Measurements from ENCODE around the gene NEBL. TPM values are rescaled to one million over a fixed set of nuclear protein-coding genes. Genes with fewer than 3 reads are reported as not detected.

Gene NEBL
- total RNA-seq, 4 donors from 2014 or later, result 2.1 to 3.5 (median 2.5) TPM

DNA sequence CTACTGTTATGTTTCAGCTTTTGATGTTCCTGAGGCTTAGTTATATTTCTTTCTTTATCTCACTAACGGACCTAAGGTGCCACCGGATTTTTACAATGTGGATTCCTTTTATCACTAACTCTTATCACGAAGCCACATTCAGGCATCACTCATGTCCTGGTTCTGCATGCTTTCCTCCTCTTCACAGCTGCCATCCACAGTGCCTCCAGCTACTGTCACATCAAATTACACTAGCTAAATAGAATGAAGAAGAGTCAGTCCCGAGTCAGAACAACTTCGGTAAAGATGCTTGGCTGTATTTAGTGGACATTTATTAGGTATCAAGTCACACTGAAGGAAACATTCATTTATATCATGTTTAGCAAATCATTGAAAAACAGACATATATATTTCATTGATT lies 153.2 kb downstream of the NEBL start:
- 76% methylated on average over 5 of the region's 5 CpGs for WGBS

DNA sequence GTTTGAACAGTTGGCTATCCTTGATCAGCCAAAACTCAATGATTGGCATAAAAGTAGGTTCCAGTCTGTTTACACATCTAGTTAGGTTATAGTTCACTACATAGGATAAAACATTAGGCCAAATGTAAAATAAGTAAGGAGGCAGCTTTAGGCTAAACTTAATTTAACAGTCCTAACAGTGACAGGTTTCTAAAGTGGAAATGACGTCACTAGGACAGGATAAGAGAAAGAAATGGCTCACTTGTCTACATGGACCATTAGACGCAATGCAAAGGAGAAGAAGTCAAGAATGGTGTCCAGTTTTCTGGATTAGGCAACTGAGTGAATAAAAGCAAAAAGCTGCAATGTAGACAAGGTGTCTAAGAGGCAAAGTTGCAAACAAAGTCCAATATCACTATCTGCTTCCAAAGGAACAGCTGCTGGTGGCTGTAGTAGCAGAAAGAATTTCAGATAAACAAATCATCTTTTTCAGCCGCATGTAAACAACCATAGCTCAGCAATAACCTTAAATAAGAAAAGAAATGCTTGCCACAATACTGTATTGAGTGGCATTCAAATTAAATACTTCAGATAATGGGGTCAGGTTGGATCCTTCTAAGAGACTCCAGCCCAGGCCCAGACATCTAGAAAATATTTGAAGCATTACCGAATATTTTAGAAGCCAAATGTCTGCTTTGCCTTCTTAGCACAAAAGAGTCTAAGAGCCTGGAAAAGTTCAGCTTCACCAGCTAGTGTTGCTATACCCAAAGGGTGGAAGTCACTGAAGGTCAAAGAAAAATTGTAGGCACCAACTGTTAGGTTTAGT lies 154.2 kb downstream of the NEBL start:
- Histone ChIP-seq H3K27ac (replicated peaks in 1 of 4) (no peak overlapping the region), H3K9me3 (no peaks in the 10 kb centered on the region), H3K4me1 (no peaks in the 10 kb centered on the region), H3K27me3 (no peaks in the 10 kb centered on the region), H3K36me3 (no peaks in the 10 kb centered on the region), H3K4me3 (no peak overlapping the region)
- whole genome bisulfite sequencing, result 90% methylated on average over 4 of the region's 4 CpGs
- no peak for DNase-seq (ENCODE audit: extremely low spot score)
- intact Hi-C loops (cut with DNase I), result no loop called here
- TF ChIP-seq, protein P1, sequence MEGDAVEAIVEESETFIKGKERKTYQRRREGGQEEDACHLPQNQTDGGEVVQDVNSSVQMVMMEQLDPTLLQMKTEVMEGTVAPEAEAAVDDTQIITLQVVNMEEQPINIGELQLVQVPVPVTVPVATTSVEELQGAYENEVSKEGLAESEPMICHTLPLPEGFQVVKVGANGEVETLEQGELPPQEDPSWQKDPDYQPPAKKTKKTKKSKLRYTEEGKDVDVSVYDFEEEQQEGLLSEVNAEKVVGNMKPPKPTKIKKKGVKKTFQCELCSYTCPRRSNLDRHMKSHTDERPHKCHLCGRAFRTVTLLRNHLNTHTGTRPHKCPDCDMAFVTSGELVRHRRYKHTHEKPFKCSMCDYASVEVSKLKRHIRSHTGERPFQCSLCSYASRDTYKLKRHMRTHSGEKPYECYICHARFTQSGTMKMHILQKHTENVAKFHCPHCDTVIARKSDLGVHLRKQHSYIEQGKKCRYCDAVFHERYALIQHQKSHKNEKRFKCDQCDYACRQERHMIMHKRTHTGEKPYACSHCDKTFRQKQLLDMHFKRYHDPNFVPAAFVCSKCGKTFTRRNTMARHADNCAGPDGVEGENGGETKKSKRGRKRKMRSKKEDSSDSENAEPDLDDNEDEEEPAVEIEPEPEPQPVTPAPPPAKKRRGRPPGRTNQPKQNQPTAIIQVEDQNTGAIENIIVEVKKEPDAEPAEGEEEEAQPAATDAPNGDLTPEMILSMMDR (IDR thresholded peaks at IDR 0.05), result no peak
- TF ChIP-seq POLR2A (IDR thresholded peaks at IDR 0.05; ENCODE audit: low read depth) (no peak), EP300 (IDR thresholded peaks at IDR 0.05) (no peak)

More for the DNA sequence above, 153.2 kb downstream of the NEBL start:
- Histone ChIP-seq H3K27me3 (no peaks in the 10 kb centered on the region), H3K4me1 (no peaks in the 10 kb centered on the region), H3K9me3 (peaks cover 0 to 3% (median 0%) of the 10 kb centered on the region in 4 donors), H3K27ac (replicated peaks in 1 of 4) (no peak overlapping the region), H3K4me3 (no peak overlapping the region), H3K36me3 (no peaks in the 10 kb centered on the region)
- no peak for DNase-seq (ENCODE audit: extremely low spot score)
- intact Hi-C loops (cut with DNase I), result no loop called here
- TF ChIP-seq POLR2AphosphoS5 (IDR thresholded peaks at IDR 0.05), result no peak
- TF ChIP-seq POLR2A (IDR thresholded peaks at IDR 0.05; ENCODE audit: low read depth), result no peak
- TF ChIP-seq, protein P1 (IDR thresholded peaks at IDR 0.05), result no peak
- TF ChIP-seq EP300 (IDR thresholded peaks at IDR 0.05), result no peak

DNA sequence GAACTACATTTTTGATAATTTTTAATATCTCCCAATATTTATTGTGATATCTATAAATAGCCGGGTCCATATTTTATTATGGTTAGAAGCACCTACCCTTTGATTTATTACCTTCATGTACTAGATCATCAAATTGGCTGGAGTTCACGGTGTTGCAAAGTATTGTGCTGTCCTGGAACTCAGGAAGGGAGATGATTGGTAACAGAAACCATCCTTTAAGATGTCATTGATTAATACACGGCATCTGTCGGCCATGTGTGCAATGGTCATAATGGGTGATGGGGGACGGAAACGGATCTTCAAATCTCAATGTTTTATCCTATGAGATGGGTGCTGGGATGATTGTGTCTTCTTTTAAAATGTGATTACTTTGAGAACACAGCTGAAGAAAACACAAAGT lies 157.0 kb downstream of the NEBL start:
- H3K4me1 ChIP-seq, result no peaks in the 10 kb centered on the region
- no peak overlapping the region for H3K27ac ChIP-seq (replicated peaks in 1 of 4)
- DNase-seq (ENCODE audit: extremely low spot score), result no peak
- TF ChIP-seq EP300 (IDR thresholded peaks at IDR 0.05) (no peak), POLR2AphosphoS5 (IDR thresholded peaks at IDR 0.05) (no peak), POLR2A (IDR thresholded peaks at IDR 0.05; ENCODE audit: low read depth) (no peak)
- TF ChIP-seq, protein P1 (IDR thresholded peaks at IDR 0.05), result no peak
- H3K9me3 ChIP-seq, result no peaks in the 10 kb centered on the region
- H3K36me3 ChIP-seq, result no peaks in the 10 kb centered on the region
- H3K4me3 ChIP-seq, result no peak overlapping the region
- WGBS, result 54% methylated on average over 6 of the region's 6 CpGs
- intact Hi-C loops (cut with DNase I), result no loop called here
- no peaks in the 10 kb centered on the region for H3K27me3 ChIP-seq

DNA sequence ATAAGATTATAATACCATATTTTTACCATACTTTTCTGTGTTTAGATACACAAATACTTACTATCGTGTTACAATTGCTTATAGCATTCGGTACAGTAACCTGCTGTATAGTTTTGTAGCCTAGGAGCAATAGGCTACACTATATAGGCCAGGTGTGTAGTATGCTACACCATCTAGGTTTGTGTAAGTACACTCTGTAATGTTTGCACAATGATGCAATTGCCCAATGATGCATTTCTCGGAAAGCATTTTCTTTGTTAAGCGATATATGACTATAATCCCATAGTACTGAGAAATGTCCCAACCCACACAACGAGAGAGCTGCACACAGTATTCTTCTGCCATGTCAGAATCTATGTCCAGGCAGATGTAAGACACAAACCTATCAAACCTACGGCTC lies 160.0 kb downstream of the NEBL start:
- Histone ChIP-seq H3K4me3 (no peak overlapping the region), H3K36me3 (no peaks in the 10 kb centered on the region), H3K27me3 (no peaks in the 10 kb centered on the region), H3K9me3 (no peaks in the 10 kb centered on the region), H3K27ac (replicated peaks in 1 of 4) (no peak overlapping the region), H3K4me1 (no peaks in the 10 kb centered on the region)
- 89% methylated on average over 6 of the region's 6 CpGs for WGBS
- DNase-seq (ENCODE audit: extremely low spot score), result no peak
- TF ChIP-seq POLR2AphosphoS5 (IDR thresholded peaks at IDR 0.05), result no peak
- no peak for TF ChIP-seq EP300 (IDR thresholded peaks at IDR 0.05)
- TF ChIP-seq POLR2A (IDR thresholded peaks at IDR 0.05; ENCODE audit: low read depth), result no peak
- TF ChIP-seq, protein P1 (IDR thresholded peaks at IDR 0.05), result no peak
- intact Hi-C loops (cut with DNase I), result no loop called here

Small RNAs within 50 kb of the gene (small RNA-seq; reads per million reads assigned to genes)
- gene AL157398.1 (0 reads per million in 3 donors), gene MTND1P21 (0 reads per million in 3 donors)

Measured in esophagus muscularis mucosa (tissue), 4 donors.